GM18526 (cell line): ENCODE results near the gene PKHD1.

Source experiments
- POLR2A ChIP-seq: IDR thresholded peaks from 3 replicates; pipeline ENCODE4 v1.6.1; 2011; ENCODE audit not compliant: insufficient read length; ENCODE audit errors: extremely low read depth

PKHD1 gene

DNA sequence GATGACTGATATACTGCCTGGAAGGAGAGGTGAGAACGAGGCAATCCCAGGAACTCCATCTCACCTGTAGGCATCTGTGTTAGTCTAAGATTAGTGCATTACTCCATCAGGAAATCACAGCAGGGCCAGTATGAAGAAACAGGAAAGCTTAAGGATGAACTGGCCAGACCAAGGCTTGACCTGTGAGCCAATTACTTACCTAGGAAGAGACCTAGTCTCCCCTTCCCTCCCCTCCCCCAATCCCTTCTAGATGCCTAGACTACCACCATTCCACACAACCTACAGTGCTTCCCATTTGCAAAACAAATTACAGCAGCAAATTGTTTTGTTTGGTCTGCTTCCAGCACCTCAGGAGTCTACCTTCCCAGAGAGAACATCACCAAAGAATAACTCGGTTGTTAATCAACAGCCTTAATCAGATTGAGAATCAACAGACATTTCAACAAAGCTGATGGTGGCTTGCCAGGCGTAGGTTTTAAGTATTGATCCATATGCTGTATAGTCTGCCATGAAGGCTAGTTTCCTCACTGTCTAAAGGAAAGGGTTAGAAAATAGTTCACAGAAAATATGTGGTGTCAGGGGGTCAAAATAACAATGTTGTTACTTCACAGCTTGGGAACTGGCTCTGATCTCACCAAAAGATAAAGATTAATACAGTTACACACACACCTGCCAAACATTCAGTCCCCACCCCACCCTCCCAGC, 10.1 kb downstream of the PKHD1 start:
- no peak for TF ChIP-seq POLR2A

DNA sequence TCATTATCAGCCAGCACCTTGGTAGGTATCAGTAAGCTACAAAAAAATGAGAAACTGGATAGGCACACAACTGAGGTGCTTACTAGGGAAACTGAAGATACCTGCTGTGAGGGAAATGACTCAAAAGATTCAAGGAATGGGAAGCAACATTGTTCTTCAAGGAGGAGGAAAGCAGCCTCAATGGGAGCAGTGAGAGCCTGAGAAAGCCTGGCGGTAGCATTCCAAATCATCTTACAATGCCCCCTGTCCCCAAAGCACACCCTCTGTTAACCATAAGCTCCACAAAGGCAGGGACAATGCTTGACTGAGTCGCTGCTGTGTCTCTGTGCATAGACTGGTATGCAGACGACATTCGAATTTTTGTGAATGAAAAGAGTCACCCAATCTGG, 10.6 kb downstream of the PKHD1 start:
- TF ChIP-seq POLR2A, result no peak

DNA sequence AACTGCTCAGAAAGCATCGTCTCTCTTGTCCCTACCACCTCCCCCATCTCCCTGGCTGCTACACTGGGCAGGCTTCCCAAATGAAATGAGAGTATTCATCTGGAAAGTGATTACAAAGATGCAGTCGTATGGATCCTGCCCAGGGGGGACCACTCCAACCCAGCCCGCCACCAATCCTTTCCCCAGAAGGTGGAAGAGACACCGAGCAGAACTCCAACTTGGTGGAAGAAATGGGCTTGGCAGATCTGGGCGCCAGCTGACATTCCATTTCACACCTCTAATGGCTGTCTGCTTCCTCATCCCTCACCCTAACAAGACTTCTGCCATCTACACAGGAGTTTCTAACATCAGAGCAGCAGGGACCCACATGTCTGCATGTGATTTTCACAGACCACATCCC, 12.7 kb downstream of the PKHD1 start:
- no peak for TF ChIP-seq POLR2A

DNA sequence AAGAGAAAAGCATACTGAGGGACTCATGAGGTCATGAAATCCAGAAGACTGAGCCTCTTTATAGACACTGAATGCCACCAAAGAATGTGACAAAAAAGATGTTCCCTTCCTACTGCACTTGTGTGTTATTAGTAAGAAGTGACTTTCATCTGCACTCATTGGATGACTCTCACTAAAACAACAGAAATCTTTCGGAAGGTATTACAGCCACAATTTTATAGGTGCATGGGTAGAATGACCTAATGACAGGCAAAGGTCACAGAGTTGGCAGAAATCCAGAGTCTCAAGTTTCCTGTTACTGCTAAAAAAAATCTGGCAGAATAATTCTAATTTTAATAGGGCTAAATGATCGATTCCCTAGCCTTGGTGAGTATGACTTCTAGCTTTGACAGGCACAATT, 13.3 kb downstream of the PKHD1 start:
- TF ChIP-seq POLR2A, result no peak

DNA sequence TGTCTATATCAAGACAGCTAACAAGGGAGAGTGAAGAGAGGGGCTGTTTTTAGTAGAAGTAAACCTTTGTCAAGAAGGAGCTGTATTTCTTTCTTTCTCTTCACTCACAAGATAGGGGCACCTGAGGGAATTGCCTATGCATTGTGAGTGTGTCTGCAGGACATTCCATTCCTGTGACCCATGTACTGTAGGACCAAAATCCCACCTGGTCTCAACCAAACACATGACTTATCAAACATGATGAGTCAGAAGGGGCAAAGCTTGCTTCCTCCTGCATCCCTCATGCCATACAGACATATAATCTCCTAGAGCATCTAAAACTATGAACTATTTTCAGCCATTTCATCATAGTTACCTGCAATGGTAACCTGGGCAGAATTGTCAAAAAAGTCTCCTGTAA, 21.8 kb downstream of the PKHD1 start:
- no peak for TF ChIP-seq POLR2A

DNA sequence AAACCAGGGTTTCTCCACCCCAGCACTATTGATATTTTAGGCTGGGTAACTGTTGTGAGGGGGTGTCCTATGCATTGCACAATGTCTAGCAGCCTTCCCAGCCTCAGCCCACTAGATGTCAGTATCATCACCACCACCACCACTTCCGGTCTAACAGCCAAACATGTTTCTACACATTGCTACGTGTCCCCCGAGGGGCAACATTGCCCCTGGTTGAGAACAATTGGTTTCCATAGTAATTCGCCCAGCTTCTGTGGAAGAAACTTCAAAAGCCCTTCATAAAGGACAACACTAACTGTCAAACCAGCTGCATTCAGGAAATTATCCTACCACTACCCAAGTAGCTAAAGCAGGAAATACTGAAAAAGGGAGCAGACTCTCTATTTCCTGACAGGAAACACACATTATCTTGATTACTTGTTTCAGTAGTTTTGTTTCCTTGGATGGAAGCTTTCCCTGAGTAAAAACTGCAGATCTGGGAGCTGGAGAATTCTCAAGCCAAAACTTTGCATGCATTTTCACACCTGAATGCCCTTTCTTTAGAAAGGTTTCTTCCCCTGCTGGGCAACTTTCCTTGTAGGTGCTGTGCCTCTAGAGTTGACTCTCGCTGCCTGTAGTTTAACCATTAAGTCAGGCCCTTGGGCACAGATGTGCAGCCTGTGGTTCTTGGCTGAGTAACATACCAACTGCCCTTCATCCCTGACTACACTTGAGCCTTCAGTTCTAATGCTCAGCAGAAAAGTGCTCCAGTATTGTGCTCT, 23.6 kb downstream of the PKHD1 start:
- TF ChIP-seq POLR2A, result no peak

DNA sequence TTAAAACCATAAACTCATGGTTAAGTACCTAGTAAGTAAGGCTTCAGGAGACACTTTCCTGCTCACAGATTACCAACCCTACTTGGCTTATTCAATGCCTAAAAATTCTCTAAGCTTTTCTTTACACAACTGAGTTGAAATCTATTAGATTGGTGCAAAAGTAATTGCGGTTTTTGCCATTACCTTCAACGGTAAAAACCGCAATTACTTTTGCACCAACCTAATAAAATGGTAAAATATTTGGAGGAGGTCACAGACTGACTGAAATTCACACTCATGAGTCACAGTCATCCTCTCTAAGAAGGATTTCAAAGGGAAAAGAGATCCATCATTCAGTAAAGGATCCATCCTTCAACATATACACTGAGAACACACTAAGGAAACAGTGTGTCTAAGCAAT, 25.9 kb downstream of the PKHD1 start:
- TF ChIP-seq POLR2A, result no peak

DNA sequence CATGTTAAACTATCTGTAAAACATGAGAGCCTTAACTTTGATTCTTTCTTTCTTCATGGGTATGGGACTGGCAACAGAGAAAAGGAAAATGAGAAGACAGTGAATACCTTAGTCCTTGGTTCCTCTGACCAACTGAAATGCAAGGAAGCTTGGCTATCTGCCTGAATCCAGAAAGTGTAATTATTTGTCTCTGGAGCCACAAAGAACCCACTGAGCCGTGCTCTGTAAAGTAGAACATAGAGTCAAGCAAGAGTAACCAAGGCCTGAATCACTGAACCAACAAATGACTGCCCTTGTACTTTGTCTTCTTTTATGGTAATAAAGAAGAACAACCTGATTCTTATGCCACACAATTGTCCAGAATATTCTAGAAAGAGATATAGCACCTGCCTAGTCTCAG, 27.6 kb downstream of the PKHD1 start:
- no peak for TF ChIP-seq POLR2A

DNA sequence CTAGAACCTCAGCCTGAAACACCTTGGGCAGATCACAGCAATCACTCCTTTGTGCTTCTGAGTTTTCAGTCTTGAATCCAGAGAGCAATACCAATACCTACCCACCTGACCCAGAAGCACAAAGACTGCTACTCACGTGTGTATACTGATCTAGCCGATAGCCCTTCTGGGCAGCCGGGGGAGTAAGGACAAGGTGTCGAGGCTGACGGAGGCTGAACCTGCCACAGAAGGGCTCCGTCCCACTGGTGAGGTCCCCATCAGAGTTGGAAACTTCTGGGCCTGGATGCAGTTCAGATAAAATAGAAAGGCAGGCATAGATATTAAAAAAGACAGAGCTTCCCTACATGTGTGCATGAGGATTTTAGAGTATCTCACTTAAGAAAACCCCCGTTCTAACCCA, 32.0 kb downstream of the PKHD1 start:
- TF ChIP-seq POLR2A, result no peak

DNA sequence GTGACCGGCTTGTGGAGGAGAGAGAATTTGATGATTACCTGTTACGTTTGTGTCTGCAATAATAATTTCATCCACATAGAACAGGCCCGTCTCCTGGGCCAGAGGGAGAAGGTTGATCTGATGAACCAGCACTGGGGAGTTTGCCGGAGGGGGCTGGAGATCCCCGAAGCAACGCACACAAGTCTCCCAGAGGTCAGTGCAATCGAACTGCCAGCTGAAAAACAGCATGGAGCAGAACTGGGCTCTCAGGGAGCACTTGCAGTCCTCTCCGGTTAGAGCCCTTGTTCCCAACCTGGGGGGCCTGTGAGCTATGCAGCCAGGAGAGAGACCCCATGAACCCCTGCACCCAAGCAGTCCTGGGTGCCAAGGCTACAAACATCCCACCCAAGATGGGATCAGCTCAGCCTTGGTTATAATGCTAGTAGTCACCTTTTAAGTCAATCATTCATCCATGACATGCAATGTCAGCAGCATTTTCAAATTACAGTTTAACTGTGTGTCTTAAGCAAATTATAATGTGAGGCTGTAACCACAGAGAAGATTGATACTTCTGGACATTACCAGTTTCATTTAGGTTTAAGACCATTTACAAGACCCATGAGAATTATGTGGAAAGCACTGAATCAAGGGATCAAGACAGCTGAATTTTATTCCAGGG, 34.2 kb downstream of the PKHD1 start:
- no peak for TF ChIP-seq POLR2A

DNA sequence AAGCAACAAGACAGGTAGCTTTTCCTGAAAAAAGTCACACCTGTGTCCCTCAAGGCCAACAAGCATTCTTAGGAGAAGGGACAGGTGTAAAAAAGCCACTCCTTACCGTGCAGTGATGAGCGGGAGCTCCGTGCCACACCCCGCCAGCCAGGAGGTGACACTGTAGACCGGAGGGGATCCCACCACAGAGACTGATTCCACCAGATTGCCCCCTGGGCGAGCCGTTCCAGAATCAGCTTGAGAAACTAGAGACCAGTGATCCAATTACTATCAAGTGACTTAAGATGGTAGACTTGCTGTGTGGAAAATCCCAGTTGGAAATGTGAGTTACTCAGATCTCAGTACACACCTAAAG, 37.4 kb downstream of the PKHD1 start:
- TF ChIP-seq POLR2A, result no peak

DNA sequence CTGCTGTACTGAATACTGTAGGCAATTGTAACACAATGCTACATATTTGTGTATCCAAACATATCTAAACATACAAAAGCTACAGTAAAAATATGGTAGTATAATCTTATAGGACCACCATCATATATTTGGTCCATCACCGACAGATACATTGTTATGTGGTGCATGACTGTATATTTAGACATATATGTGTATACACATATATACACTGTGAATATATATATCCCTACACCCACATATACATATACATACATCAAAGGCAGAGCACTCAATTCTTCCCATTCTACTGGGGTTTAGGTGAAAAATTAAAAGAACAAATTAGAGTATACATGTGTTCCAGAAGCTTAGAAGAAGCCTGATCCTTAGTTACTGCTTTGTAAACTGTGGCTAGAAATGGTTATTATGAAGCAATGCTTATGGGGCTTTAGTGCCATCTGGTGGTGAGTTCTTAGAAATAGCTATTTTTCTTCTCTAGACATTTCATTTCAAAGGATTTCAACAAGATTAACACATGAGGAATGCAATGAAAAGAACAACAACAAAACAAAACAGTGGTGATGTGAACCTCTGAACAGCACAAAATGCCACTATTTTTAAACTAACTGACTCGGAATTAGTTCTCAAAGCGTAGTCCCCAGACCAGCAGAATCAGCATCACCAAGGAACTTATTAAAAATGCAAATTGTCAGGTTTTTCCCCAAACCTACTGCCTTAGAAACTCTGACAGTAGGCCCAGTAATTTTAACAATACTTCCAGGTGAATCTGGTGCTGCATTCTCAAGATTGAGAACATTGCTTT, 38.0 kb downstream of the PKHD1 start:
- TF ChIP-seq POLR2A, result no peak

DNA sequence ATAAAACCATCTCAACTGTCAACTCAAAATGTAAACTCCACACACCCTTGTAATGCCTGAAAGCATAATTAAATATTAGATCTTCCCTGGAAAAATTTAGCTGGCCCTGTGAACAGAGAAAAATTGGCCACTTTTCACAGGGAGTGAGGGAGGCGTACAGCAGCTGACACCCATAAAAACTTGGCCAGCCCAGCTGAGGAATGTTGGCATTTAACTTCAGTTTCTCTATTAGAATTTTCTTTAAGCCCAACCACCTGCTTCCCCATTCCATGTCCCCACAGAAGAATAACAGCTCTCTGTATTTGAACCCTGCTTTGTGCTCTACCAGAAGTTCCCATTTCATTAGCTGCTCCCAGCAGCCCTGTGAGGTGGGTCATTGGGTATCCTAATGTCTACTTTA, 41.0 kb downstream of the PKHD1 start:
- no peak for TF ChIP-seq POLR2A

DNA sequence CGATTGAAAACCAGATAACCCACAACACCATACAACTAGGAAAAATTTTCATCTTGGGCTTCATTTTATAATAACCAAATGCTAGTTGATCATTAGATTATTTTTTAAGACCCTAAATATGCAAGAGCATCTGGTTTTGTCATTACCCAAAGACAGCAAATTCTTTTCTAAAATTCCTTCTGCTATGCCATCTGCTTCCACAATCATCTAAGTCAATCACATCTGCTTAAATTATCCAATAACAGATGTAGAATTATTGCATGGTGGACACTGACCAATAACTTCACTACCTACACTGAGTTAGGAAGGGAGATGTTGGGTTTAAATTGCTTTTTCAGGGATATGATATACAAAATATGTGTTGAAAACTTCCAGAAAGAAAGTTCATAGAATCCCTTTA, 41.9 kb downstream of the PKHD1 start:
- TF ChIP-seq POLR2A, result no peak

DNA sequence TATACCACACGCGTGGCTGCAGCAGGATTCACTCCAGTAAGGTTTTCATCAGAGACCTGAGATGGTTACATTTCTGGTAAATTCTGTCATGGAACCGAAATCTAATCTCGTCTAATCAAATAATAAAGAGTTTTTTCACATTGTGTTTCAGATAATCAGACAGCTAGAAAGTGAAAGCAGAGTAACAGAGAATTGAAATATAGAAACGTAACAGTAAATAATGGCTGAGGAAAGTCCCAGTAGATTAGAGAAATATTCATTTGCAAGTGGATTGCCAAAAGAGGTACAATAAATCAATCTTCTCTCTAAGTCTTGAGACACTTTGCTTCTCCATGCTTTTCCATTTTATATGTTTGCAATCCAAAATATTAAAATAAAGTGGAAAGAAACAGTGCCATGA, 42.4 kb downstream of the PKHD1 start:
- TF ChIP-seq POLR2A, result no peak
